Eye (tissue), 1 donor: ENCODE results near the gene AMIGO3.

Experiments
- DNase-seq: peaks from one replicate; pipeline ENCODE4 v3.0.0-alpha.2; 2015

Gene AMIGO3, protein sequence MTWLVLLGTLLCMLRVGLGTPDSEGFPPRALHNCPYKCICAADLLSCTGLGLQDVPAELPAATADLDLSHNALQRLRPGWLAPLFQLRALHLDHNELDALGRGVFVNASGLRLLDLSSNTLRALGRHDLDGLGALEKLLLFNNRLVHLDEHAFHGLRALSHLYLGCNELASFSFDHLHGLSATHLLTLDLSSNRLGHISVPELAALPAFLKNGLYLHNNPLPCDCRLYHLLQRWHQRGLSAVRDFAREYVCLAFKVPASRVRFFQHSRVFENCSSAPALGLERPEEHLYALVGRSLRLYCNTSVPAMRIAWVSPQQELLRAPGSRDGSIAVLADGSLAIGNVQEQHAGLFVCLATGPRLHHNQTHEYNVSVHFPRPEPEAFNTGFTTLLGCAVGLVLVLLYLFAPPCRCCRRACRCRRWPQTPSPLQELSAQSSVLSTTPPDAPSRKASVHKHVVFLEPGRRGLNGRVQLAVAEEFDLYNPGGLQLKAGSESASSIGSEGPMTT

DNA sequence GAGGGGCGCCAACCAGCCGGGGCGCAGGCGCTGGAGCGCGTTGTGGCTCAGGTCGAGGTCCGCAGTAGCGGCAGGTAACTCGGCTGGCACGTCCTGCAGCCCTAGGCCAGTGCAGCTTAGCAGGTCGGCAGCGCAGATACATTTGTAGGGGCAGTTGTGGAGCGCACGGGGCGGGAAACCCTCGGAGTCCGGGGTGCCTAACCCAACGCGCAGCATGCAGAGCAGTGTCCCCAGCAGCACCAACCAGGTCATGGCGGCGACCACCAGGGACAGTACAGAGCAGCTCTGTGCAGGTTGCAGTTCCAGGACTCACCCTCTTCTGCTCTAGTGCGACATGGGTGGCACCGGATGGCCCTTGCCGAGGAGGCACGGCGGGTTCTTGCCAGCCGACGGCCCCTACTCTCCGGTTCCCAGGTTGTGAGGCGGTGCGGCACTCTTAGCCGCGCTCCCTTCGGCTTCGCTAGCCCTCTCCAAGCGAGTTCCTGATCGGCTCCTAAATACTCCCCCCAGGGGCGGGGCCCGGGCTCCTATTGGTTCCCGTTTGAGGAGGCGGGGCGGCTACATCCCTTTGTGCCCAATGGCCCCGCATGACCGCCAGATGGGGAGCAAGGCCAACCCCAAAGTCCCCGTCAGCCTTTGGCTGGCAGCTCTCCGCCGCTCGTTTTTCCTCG is at the start of gene AMIGO3:
TSS of gene AMIGO3 (minus strand) at position 471 of the 671 bp plus-strand sequence. CDS start at position 252, 219 bp downstream.
- peak; percentile 98 for DNase-seq

DNA sequence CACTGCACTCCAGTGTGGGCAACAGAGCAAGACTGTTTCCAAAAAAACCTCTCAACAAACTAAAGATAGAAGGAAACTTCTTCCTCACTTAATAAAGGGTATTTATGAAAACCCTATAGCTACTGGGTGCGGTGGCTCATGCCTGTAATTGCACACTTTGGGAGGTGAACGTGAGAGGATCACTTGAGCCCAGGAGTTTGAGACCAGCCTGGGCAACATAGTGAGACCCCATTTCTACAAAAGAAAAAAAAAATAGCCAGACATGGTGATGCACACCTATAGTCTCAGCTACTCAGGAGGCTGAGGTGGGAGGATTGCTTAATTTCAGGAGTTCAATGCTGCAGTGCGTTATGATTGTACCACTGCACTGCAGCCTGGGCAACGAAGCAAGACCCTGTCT is 44.5 kb upstream of the AMIGO3 start:
- DNase-seq = no peak

DNA sequence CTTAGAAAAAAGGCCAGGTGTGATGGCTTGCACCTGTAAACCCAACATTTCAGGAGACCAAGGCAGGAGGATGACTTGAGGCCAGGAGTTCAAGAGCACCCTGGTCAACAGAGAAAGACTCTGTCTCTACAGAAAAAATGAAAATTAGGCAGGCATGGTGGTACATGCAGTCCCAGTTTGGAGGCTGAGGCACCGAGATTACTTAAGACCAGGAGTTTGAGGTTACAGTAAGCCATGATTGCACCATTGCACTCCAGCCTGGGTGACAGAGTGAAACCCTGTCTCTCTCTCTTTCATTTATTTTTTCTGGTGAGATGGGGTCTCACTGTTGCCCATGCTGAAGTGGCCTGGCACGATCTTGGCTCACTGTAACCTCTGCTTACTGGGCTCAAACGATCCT is 42.2 kb upstream of the AMIGO3 start:
- no peak for DNase-seq

DNA sequence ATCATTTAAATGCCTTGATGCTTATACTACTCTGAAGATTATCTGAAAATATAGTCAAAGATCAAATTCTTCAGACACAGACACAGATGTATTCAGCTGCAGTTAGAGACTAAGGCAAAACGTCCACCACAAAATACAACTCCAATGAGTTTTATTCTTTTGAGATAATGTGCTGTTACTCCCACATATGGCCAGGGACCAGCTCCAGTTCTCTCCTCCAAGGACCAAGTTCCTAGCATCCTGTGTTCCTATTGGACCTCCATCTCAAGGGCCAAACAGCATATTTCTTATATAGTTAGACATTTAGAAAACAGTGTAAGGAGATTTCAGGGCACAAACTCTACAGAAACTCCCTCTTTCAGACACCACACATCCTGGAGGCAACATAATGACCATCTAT is 39.7 kb upstream of the AMIGO3 start:
- DNase-seq = no peak

DNA sequence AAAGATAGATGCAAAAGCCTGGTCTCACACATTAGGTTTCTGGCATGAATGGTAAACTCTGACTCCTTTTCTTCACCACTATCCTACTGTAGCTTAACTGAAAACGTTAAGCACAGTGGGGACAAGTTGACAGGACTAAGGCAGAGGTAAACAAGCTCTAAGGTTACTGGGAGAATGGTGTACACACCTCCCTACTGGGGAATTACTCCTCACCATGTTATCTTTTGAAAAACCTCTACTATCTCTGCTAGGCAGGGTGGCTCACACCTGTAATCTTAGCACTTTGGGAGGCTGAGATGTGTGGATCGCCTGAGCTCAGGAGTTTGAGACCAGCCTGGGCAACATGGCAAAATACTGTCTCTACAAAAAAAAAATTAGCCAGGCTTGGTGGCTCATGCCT is 37.7 kb upstream of the AMIGO3 start:
- DNase-seq = no peak

DNA sequence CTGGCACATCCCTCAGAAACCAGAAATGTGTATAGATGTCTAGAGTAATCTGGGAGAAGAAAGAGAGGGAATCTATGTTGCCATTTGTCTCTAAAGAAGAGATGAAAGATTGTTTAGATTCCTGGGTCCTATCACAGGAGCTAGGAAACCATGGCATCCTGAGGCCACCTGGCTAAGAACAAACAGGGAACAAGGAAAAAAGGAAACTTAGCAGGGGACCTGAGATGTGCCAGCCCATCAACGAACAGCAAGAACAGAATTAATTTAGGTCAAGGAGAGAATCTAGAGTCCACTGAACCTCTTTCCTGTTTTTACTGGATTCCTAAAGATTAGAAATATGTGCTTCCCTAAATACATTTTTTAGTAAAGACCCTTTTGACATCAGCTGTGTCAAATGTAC is 36.6 kb upstream of the AMIGO3 start:
- no peak for DNase-seq

DNA sequence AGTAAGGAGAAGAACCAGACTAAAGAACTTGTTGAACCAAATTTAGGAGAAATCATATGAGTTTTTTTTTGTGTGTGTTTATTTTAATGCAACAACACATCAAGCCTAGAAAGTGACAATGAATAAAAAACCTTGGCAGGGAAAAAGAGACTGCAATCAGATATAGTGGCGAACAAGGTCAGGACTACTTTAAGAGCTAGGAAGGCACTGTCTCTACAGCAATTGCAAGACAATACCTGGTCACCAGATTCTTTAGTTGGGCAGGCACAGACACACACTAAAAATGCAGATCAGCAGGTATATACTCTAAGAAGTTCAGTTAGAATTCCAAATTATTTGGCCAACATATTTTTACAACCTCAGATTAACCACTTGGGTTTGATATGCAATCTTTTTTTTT is 35.1 kb upstream of the AMIGO3 start:
- no peak for DNase-seq

DNA sequence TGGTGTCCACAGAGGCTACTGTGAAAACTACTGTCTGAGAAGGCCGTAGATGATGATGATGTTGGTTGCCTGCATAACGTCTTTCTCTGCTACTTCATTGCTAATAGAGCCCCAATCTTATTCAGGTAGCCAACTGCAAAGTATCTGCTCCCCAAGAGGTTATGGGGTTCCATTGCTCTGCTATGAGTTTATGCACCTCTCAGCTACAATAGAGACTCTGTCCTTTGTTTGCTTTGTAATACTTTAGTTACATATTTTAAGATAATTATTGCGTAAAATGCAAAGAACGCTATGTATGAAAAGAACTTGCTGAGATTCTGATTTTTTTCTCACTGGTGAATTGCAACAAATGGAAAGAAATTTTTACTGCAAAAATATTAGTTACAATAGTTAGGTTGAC is 32.0 kb upstream of the AMIGO3 start:
- DNase-seq = no peak

DNA sequence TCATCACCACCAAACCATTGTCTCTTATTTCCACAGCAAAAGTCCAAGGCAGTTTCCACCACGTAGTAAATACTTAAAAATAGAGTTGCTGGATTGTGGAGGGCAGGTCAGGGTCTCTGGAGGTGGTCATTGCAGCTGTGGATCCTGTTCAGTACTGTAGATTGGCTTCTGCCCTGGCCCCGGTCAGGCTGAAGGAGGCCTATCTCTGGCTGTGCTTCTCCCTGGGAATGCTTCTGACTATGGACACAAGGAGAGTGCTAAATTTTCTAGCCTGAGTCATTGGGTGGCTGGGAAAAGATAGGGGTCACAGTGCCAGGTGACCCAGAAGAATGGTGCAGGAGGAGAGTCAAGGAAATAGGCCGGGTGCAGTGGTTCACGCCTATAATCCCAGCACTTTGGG is 30.6 kb upstream of the AMIGO3 start:
- DNase-seq = no peak

DNA sequence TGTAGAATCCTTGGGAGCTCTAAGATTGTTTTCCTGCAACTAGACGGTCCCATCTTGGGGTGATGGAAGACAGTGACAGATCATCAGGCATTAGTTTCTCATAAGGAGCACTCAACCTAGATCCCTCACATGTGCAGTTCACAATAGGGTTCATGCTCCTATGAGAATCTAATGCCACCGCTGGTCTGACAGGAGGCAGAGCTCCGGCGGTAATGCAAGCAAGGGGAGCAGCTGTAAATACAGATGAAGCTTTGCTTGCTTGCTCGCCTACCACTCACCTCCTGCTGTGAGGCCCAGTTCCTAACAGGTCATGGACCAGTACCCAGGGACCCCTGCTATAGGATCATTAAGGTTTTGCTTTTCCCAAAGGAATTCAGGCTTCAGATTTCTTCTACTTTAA is 29.4 kb upstream of the AMIGO3 start:
- peak; percentile 40 for DNase-seq

DNA sequence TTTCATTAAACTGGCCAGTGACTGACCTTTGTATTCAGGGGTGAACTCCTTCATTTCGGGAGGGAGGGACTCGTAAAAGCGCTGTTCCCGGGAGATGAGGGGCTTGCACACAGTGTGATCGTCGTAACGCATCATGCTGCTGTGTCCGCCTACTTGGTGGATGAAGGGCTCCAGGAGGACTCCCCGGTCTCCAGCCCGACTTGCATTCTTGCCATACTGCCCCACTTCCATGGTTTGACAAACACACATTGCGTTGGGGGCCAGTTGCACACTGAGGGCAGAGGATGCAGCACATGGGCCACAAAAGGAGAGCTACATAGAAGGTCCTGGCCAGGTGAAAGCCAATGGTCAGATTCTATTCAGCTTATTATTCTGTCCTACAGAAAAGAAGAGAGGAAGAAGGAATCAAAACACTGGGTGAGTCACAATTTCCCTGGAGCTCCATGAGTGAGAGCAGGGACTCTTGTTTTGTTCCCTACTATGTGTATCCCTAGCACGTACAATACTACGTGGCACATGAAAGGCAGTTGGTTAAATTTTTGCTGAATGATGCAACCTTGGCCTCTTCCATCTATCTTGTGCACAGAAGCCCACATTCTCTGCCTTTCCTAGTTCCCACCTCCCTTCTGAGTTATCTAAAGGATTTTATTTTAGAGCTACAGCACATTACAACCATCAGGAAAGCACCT is 28.5 kb upstream of the AMIGO3 start:
- DNase-seq = no peak

DNA sequence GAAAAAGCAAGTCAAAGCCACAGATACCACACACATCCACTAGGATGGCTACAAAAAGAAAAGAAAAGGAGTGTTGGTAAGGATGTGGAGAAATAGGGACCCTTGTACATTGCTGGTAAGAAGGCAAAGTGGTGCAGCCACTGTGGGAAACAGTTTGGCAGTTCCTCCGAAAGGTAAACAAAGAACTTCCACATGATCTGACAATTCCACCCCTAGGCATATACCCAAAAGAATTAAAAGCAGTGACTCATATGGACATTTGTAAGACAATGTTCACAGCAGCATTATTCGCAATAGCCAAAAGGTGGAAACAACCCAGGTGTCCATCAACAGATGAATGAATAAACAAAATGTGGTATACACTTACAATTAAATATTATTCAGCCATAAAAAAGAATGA is 26.5 kb upstream of the AMIGO3 start:
- DNase-seq = no peak

DNA sequence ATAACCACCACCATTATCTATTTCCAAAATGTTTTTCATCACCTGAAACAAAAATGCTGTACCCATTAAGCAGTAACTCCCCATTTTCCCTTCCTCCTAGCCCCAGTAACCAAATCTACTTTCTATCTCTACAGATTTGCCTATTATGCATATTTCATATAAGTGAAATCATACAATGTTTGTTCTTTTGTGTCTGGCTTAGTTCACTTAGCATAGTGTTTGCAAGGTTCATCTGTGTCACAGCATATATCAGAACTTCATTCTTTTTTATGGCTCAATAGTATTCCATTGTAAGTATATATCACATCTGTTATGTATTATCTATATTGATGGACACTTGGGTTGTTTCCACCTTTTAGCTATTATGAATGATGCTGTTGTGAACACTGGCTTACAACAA is 20.9 kb upstream of the AMIGO3 start:
- no peak for DNase-seq

DNA sequence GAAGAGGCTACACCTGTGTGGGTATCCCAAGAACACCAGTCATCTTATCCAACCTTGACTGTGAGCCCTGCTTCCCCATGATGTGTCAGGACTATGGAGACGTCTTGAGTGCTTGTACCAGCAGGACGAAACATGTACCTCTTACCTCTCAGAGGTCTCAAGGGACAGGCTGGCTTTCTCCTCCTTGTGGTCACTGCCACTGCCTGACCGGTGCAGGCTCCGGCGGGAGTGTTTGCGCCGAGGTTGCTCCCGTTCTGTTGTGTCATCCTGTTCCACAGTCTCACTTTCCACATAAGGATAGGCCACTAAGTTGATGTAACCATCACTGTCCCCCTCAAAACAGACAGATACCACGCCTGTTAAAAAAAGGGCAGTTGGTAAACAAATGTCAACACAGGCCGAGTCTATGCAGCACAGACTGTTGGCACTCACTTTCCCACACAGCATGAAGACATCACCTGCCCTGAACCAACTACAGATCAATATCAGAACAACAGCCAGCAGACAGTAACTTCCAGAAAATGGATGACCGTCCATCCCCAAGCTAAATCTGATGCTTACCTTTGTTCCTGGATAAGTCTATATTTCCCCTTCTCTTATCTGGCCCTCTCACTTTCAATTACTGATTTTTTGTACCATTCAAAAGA is 18.7 kb upstream of the AMIGO3 start:
- no peak for DNase-seq

DNA sequence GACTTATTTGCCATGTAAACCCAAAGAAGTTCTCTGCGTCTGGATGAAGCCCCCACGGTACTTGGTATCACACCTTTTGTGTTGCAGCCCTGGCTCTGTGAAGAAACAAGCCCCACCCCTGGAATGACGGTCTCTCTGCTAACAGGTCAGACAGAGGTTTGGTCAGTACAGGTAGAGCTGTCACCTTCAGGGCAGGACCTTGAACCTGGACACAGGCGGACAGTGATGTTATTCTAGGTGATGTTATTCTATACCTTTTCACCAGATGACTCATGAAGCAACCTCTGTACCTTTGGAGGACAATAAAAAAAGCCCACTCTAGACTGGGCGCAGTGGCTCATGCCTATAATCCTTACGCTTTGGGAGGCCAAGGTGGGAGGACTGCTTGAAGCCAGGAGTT is 15.3 kb upstream of the AMIGO3 start:
- DNase-seq = no peak

DNA sequence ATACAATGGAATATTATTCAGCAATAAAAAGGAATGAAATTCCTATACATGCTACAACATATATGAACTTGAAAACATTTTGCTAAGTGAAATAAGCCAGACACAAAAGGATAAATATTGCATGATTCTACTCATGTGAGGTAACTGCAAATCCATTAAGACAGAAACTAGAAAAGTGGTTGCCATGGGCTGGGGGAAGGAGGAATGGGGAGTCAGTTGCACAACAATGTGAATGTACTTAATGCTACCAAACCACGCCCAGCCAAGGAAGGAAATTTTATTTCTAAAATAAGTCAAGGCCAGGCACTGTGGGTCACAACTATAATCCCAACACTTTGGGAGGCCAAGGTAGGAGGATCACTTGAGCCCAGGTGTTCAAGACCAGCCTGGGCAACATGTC is 14.1 kb upstream of the AMIGO3 start:
- no peak for DNase-seq

DNA sequence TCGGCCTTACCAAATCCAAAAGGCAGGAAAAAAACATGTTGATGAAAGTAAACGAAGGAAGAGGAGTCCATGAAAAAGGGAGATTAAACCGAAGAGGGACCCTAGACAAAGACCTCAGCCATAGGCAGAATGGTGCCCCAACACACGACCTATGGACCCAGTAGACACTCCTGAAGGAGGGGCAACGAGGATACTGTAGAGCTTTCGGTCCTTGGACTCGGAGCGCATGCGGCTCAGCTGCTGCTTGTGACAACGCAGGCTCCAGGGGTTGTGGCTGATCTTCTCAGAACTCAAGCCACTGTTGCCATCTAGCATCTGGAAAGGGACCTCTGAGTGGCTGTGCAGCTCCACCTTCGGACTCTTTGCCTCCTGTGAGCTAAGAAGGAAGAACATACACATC is 13.1 kb upstream of the AMIGO3 start:
- DNase-seq = no peak

DNA sequence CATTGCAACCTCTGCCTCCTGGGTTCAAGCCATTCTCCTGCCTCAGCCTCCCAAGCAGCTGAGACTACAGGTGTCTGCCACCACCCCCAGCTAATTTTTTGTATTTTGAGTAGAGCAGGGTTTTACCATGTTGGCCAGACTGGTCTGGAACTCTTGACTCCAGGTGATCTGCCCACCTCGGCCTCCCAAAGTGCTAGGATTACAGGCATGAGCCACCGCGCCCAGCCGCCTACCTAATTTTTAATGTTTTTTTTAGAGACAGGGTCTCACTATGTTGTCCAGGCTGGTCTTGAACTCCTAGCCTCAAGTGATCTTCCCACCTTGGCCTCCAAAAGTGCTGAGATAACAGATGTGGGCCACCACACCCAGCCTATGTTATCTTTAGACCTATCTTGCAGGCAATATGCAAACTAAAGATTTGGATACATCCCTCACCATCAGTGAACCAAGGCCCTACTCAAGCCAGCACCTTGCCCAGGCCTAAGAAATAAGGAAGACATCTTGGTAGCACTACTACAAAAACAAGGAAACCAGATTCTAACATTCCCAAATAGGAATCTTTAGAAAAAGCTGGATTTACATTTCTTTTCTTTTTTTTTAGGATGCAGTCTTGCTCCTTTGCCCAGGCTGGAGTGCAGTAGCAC is 10.6 kb upstream of the AMIGO3 start:
- no peak for DNase-seq

DNA sequence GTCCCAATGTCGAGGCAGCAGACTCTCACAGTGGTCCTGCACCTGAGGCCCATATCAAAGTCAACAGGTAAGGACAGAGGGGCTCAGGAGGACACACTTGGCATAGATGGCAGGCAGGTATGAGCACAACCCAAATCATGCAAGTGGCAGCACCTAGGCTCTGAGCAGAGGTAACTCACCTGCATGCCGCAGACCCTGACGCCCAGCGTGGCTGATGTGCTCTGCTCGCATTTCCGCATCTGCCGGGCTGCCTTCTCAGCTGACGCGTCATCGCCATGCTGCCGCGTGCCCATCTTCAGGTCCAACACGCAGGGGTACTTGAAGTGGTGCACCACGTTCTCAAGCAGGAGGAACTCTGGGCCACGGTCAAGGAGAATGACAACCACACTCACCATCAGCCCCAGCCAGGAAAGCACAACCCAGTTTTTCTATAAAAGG is 8.5 kb upstream of the AMIGO3 start:
- no peak for DNase-seq

DNA sequence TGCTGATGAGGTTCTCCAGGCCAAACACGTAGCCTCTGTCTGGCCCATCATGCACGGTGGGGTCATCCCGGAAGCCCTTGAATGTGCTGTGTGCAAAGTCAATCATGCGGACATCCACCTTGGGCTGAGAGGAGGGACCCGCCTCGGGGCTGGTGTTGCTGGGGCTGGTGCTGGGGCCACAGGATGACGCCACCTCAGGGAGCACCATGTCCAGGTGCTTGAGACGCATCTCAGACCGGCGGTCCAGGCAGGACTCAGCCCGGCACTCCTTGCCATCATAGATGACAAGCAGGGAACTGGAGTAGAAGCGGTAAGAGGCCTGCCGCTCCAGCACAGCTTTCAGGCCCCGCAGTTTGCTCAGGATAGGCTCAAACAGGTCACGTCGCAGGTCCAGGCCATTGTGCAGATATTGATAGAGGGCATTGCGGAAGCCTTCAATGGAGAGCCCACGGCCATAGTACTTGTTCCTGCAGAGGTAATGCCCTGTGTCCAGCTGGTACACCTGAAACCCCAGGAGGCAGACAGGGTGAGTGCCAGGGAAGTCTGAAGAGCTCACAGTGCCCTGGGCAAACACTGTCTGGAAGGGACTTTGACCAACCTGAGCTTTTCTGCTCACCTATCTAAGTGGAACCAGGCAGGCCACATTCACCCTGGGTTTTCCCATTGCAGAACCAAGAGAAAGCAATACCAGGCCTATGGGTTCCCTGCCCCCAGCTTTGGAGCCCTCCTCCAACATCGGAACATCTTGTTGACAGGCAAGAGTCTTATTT is 7.9 kb upstream of the AMIGO3 start:
- DNase-seq = no peak

DNA sequence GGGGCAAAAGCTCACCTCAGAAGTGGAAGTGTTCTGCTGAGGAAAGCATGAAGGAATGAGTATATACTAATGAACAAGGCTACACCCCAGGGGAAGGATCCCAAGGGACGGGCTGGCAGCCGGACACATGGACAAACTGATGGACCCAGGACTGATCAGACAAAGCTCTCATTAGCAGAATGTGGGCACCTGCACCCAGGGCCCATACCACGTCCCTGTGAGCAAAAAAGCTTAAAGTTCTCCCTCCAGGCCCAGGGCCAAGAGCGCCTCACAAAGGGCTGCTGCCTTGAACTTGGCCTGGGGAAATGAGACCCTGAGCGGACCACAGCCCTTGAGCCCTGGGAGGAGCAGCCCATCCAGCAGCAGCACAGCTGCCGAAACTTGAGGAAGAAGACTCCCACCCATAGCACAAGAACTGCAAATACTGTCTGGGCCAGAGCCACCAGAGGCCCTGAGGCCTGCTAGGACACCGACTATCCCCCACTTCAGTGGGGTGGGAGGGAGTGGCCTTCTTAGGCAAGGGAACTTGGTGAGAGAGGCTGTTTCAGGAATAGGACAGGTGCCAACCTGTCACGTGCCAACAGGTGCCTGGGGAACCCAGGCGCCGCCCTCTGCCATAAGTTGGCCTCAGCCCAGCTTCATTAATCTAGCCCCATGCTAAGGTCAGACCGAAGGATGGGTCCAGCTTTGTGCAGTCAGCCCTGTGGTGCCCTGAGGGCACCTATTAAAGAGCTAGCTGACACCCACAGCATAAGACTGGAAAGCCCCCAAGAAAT is 6.6 kb upstream of the AMIGO3 start:
- DNase-seq = no peak
